ENCODE results near the gene RDH13. TPM values are rescaled to one million over a fixed set of nuclear protein-coding genes. Genes with fewer than 3 reads are reported as not detected.
A peak's percentile ranks its signal among the peaks of the same experiment; 100 is the strongest.

Gene RDH13
- polyA plus RNA-seq, 5 donors = 7.4 to 15.0 (median 12.5) TPM

DNA sequence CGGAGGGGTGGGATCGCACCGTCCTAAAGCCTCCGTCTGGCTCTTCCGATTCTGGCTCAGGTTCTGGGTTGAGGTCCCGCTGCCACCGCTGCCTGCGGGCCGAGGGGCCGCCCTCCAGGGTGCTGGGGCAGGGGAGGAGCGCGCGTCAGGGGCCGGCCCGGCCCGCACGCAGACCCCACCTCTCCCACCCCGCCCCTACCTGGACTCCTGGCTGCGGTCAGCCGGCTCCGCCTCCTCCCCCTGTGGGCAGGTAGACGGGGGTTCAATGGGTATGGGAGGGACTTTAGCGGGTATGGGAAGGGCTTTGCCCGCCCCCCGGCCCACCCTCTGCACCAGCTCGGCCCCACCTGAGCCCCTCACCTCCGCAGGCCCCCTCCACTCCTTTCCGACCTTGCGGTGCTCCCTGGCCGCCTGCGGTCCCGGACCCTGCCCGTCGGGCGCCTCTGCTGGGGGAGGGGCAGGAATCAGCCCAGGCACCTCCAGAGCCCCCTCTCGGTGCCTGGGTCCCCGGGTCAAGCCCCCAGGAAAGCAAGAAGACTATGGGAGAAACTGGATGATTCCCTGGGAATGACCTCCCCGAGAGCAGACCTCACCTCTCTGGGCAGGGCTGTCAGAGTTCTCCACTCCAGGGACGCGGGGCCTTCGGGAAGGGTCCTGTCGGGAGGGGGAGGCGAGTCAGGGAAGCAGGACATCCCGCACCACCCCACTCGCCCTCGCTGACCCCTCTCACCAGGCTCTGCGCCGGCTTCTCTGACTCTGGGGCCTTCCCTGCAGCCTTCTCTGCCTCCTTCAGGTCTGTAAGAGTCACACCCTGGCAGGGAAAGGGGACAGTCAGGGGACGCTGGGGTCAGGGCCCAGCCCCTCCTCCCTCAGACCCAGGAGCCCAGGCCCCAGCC, 29.7 kb upstream of the RDH13 start:
- DNase-seq = no peak

DNA sequence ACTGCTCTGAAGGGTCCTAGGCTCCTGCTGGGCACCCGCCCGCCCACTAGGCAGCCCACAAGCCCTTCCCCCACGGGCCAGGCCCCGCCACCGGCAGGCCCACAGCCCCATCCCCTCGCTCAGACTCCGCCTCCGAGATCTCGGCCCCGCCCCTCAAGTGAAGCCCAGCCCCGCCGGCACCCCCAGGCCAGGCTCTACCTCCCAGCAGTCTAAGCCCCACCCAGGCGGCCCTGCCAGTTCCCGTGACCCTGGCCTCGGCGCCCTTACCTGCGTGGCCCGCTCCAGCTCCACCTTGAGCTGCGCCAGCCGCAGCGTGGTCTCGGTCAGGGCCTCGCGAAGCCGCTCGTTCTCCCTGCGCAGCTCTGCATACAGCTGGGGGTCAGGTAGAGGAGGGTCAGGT, 29.0 kb upstream of the RDH13 start:
- no peak for DNase-seq

DNA sequence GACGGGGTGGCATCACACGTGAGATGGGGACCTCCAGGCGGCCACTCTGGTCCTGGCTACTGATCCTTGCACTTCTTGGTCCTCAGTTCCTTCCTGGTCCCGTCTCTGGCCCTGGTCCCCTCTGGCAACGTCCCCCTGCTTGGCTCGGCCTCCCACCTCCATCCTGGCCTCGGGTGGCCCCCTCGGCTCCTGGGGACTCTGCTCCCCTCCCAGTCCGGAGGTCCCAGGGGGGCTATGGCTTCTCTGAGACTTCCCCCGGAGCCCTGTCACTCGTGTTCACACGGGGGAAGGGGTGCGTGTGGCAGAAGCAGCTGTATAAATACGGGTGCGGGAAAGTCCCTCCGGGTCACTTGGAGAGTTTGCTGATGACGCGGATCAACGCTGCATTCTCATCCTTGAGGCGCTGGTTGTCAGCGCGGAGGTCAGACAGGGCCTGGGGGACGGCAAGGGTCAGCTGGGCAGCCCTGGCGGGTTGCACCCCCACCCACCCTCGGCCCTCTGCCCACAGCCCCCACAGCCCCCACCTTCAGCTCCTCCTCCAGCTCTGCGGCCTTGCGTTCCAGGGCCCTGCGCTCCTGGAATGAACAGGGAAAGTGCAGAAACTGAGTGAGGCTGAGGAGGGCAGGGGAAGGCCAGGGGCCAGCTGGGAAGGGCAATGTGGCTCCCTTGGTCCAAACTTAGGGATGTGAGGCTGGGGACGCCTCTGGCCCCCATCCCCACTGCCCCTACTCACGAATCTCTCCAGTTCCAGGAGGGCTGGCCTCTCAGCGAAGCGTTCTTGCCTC, 28.4 kb upstream of the RDH13 start:
- no peak for DNase-seq

GRCh38 chr19:55090564-55090963, 27.6 kb upstream of the RDH13 start:
- DNase-seq = no peak

GRCh38 chr19:55089342-55089944, 26.5 kb upstream of the RDH13 start:
- DNase-seq = no peak

GRCh38 chr19:55088543-55089341, 25.8 kb upstream of the RDH13 start:
- DNase-seq = no peak

DNA sequence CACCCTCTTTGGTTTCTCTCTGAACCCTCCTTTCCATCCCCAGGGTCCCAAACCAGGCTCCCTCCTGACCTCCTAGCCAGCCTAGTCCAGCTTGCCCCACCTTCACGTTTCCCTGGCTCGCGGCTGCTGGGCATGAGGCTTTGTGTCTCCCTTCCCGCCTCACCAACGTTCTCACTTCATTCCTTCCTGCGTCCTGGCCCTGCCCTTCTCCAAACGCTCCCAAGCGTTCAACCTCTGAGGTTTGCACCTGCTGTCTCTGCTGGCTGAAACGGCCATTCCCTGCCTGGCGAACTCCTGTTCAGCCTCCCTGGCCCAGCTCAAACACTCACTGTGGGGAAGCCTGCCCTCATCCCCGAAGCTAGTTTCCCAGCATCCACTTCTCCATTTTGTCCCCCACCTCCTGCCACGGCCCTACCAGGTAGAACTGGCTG, 25.1 kb upstream of the RDH13 start:
- no peak for DNase-seq

- no peak for DNase-seq
Measured at GRCh38 chr19:55087542-55087901, 24.6 kb upstream of the RDH13 start.

- peak; percentile 83 for DNase-seq
Measured at GRCh38 chr19:55086730-55087541, 24.0 kb upstream of the RDH13 start.

DNA sequence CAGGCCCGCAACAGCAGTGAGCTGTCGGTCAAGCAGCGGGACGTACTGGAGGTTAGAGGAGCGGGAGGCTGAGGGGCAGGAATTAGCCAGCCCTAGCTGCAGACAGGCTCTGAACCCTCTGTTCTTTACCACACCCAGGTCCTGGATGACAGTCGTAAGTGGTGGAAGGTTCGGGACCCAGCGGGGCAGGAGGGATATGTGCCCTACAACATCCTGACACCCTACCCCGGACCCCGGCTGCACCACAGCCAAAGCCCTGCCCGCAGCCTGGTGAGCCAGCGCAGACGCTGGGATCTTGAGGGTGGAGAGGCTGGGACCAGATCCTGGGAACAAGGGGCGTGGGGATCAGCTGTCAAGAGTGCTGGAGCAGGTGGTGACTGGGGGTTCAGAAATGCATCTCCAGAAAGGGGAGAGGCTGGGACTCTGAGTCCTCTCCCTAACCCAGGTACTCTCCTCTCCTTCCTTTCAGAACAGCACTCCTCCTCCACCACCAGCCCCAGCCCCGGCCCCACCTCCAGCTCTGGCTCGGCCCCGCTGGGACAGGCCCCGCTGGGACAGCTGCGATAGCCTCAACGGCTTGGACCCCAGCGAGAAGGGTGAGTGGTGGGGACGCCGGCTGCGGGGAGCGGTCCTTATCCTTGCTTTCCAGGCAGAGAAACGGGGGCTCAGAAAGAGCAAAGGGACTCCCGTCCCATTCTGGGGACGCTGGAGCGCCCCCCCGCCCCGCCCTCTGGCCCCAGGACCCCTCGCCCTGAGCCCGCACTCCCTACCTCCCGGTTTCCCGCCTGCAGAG, 23.2 kb upstream of the RDH13 start:
- DNase-seq = no peak

- no peak for DNase-seq
Measured at GRCh38 chr19:55084416-55084815, 21.5 kb upstream of the RDH13 start.

DNA sequence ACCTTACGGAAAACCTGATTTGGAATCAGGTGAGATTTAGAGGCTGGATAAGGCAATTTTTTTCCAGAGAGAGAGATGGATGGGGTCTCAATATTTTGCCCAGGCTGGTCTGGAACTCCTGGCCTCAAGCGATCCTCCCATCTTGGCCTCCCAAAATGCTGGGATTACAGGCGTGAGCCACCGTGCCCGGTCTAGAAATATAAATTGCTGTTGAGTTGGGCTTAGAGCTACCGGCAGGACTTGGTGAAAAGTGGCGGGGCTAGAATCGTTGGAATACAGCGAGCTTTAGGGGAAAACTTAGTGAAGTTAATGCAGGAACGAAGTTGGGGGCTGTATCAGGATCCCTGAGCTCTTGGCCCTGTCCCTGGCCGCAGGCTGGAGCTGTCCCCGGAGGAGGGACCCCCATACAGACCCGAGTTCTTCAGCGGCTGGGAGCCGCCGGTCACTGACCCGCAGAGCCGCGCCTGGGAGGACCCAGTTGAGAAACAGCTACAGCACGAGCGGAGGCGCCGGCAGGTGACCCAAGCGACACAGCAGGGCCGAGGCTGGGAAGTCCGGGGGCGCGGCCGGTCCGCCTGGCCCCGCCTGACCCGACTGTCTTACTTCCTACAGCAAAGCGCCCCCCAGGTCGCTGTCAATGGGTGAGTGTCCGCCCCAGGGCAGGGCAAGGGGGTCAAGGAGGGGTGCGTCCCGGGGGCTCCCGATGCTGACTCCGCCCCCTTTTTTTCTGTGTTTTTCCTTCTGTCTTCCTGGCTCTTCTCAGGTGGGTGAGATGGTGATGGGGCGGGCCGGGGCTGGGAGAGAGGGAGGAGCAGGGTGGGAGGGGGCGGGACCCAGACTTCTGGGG, 20.3 kb upstream of the RDH13 start:
- DNase-seq = no peak

DNA sequence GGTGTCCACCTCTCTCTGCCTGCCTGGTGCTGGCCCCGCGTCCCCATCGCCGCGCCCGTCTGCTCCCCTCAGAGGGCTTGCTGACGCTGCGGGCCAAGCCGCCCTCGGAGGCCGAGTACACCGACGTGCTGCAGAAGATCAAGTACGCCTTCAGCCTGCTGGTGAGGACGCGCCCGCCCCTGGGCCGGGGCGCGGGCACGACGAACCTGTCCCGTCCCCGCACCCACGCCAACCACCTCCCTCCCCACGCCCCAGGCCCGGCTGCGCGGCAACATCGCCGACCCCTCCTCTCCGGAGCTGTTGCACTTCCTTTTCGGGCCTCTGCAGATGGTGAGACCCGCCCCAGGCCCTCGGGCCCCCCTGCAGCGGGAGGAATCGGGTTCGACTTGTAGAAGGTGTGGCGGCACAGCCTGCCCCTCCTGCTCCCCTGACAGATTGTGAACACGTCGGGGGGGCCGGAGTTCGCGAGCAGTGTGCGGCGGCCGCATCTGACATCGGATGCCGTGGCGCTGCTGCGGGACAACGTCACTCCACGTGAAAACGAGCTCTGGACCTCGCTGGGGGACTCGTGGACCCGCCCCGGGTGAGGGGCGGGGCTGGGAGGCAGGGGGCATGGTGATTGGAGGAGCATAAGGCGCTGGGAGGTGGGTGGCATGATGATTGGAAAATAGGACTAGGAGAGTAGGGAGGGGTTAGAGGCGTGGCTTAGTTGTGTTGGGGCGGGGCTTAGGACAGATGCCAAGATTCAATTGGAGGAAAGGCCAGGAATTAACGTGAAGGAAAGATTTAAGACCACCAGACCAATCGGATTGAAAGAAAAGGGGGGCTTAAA, 19.3 kb upstream of the RDH13 start:
- DNase-seq = no peak

DNA sequence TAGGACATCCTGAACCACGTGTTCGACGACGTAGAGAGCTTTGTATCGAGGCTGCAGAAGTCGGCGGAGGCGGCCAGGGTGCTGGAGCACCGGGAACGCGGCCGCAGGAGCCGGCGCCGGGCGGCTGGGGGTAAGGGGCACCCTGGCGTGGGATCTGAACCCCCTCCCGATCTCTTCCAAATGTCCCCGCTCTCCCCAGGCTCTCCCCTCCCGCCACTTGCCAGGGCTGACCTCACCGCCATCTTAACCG, 18.7 kb upstream of the RDH13 start:
- DNase-seq = no peak

DNA sequence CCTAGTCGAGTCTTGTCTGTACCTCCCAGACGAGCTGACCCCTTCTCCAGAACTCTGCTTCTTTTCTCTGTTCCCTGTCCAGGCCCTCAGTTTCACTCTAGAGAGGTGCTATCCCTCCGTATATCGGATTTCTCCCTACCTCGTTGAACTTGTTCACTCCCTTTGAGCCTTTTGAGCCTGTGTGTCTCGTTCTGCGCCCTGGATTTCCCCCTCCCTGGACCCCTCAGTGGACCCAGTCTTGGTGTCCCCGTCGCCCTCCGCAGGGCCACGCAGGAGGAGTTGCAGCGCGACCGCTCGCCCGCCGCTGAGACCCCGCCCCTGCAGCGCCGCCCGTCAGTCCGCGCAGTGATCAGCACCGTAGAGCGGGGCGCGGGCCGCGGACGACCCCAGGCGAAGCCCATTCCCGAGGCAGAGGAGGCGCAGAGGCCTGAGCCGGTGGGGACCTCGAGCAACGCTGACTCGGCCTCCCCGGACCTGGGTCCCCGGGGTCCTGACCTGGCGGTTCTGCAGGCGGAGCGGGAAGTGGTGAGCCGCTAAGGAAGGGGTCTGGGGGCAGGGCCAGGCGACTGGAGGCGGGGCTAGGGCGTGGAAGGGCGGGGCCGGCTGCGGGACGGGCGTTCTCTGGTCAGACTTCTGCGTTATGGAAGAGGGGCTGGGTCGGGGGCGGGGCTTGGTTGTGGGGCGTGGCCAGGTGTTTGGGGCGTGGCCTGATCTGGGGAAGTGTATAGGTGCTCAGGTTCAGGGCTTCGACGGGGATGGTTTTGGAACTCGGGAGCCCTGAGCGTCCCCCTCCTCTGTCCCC, 18.2 kb upstream of the RDH13 start:
- peak; percentile 39 to 42 for DNase-seq

GRCh38 chr19:55080121-55080967, 17.4 kb upstream of the RDH13 start:
- peak in 1 of 2 donors; percentile 35 for DNase-seq
